Adrenal gland (tissue), 5 donors: ENCODE data around the gene SNX30.

Experiments used
- POLR2A ChIP-seq, 2 donors: fragments of 450-650 bp; IDR thresholded peaks; one replicate each; pipeline ENCODE4 v1.6.1; 2017; ENCODE audit warnings: antibody characterized with exemption in 2 of 2, mild to moderate bottlenecking in 2 of 2, moderate library complexity in 1 of 2
- TF ChIP-seq, protein P1 (sequence below), 6 experiments: fragments of 450-650 bp in 4 of 6; fragments of 200-600 bp in 2 of 6; sonication (generic) in 1 of 6; IDR thresholded peaks; 1 replicate in 5 of 6; 2 replicates in 1 of 6; pipeline versions ENCODE4 v1.5.1 to v1.8.0; 2016 to 2021; ENCODE audit warnings: antibody characterized with exemption in 6 of 6, mild to moderate bottlenecking in 2 of 6, moderate library complexity in 1 of 6
- donor health status: DM: no; HTN: no; CAD: no.

DNA sequence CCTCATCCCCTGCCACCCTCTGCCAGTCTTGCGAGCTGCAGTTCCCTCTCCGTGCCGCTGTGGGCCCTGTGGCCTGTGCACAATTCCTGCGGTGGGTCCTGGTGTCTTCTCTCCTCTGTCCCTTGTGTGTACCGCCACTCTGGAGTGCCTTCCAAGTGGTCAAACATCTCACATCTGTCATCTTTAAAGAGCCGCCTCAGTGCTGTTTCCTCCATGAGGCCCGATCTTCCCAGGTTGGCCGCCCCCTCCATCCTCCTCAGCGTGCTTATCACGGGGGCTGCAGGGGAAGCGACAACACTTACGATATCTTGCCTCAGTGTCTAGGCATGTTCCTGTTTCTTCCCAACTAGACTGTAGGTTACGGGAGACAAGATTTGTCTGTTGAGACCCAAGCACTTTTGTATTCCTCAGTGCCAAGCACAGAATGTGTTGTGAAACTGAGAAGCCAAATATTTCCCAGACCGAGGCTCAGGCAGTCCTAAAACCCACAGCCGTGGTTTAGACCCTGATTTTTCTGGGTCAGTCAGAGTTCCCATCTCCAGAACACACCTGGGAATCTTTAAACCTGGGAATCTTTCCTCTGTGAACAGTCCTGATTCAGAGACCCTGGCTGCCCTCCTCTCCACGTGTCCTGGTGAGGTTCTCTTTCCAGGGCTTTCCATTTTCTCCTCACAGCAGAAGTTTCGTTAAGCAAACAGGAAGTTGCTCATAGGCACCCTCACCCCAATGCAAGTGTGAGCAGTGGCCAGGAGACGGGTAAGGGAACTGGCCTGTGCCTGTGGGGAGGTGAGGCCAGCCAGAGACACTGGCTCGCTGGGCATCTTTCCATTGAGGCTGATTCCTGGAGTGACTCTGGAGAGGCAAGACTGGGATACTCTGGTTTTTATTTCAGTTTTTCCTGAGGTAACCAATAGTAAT, 111.3 kb downstream of the SNX30 start:
- TF ChIP-seq, protein P1, sequence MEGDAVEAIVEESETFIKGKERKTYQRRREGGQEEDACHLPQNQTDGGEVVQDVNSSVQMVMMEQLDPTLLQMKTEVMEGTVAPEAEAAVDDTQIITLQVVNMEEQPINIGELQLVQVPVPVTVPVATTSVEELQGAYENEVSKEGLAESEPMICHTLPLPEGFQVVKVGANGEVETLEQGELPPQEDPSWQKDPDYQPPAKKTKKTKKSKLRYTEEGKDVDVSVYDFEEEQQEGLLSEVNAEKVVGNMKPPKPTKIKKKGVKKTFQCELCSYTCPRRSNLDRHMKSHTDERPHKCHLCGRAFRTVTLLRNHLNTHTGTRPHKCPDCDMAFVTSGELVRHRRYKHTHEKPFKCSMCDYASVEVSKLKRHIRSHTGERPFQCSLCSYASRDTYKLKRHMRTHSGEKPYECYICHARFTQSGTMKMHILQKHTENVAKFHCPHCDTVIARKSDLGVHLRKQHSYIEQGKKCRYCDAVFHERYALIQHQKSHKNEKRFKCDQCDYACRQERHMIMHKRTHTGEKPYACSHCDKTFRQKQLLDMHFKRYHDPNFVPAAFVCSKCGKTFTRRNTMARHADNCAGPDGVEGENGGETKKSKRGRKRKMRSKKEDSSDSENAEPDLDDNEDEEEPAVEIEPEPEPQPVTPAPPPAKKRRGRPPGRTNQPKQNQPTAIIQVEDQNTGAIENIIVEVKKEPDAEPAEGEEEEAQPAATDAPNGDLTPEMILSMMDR (IDR thresholded peaks at IDR 0.05), result no peak
- TF ChIP-seq POLR2A (IDR thresholded peaks at IDR 0.05), result no peak
